RWPE2 (cell line): ENCODE results near the gene RALGAPA2.
A peak's percentile ranks its signal among the peaks of the same experiment; 100 is the strongest.

Source experiments
- ATAC-seq: fragments of 200-7000 bp; cut with Tn5 transposase; 3 replicates; pipeline ENCODE4 v1.9.1; 2021; ENCODE audit warnings: low read depth
- DNase-seq: peaks from one replicate; pipeline ENCODE4 v3.0.0-alpha.2; 2020; ENCODE audit warnings: low spot score
- H3K27ac ChIP-seq: fragments of 450-650 bp; 2 replicates; pipeline ENCODE4 v1.5.1; 2017; ENCODE audit warnings: mild to moderate bottlenecking; ENCODE audit not compliant: poor library complexity, severe bottlenecking
- H3K27me3 ChIP-seq: fragments of 250-450 bp; sonication (Bioruptor Pico); 2 replicates; pipeline ENCODE4 v1.5.1; 2021; ENCODE audit warnings: mild to moderate bottlenecking, moderate library complexity; ENCODE audit not compliant: insufficient read depth, poor library complexity, severe bottlenecking
- H3K36me3 ChIP-seq: fragments of 250-450 bp; sonication (Bioruptor Pico); 2 replicates; pipeline ENCODE4 v1.5.1; 2020; ENCODE audit warnings: low read depth, mild to moderate bottlenecking, moderate library complexity
- H3K4me1 ChIP-seq: fragments of 250-450 bp; sonication (Bioruptor Pico); 2 replicates; pipeline ENCODE4 v1.5.1; 2021; ENCODE audit warnings: mild to moderate bottlenecking, moderate library complexity; ENCODE audit not compliant: insufficient read depth, poor library complexity, severe bottlenecking
- H3K4me3 ChIP-seq: fragments of 250-450 bp; sonication (Bioruptor Pico); 2 replicates; pipeline ENCODE4 v1.5.1; 2021; ENCODE audit warnings: mild to moderate bottlenecking, moderate library complexity; ENCODE audit not compliant: severe bottlenecking
- H3K9me3 ChIP-seq: fragments of 250-450 bp; sonication (Bioruptor Pico); 2 replicates; pipeline ENCODE4 v1.5.1; 2021; ENCODE audit warnings: mild to moderate bottlenecking, moderate library complexity; ENCODE audit not compliant: severe bottlenecking
- TF ChIP-seq, protein P1 (sequence below): fragments of 450-650 bp; IDR thresholded peaks from one replicate; pipeline ENCODE4 v1.5.1; 2017; ENCODE audit warnings: mild to moderate bottlenecking, moderate library complexity; ENCODE audit not compliant: poor library complexity, severe bottlenecking

RALGAPA2 gene

DNA sequence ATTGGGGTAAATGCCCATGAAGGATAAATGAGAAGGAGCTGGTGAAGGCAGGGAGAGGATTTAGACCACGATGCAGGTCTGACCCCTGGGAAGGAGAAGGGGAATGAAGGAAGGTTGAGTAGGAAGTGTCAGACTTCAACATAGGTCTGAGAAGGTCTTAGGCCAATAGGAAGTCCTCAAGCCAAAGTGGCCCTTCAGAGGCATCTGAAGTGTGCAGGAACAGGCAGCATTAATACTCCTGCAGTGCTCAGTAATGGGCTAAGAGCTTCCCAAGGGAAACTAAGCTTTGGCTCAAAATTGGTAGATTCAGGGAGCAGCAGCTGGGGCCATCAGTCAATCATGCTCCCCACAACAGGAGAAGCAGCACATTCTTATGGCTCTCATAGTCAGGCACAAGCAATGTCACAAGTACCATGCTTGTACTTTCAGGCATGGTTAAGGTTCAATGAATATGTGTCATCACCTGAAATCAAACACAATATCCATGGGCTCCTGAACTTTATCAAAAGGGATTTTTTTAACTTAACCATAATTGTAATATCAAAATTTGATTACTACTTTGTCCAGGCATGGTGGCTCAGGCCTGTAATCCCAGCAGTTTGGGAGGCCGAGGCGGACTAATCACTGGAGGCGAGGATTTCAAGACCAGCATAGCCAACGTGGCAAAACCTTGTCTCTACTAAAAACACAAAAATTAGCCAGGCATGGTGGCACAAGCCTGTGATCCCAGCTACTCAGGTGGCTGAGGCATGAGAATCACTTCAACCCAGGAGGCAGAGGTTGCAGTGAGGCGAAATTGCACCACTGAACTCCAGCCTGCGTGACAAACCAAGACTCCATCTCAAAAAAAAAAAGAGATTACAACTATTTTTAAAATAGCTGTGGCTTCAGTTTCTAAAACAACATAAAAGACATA lies 9.9 kb downstream of the RALGAPA2 start:
- TF ChIP-seq, protein P1, sequence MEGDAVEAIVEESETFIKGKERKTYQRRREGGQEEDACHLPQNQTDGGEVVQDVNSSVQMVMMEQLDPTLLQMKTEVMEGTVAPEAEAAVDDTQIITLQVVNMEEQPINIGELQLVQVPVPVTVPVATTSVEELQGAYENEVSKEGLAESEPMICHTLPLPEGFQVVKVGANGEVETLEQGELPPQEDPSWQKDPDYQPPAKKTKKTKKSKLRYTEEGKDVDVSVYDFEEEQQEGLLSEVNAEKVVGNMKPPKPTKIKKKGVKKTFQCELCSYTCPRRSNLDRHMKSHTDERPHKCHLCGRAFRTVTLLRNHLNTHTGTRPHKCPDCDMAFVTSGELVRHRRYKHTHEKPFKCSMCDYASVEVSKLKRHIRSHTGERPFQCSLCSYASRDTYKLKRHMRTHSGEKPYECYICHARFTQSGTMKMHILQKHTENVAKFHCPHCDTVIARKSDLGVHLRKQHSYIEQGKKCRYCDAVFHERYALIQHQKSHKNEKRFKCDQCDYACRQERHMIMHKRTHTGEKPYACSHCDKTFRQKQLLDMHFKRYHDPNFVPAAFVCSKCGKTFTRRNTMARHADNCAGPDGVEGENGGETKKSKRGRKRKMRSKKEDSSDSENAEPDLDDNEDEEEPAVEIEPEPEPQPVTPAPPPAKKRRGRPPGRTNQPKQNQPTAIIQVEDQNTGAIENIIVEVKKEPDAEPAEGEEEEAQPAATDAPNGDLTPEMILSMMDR, result no peak
- peaks cover 5% of the 10 kb centered on the region for H3K4me1 ChIP-seq
- DNase-seq, result no peak
- ATAC-seq, result no peak
- H3K4me3 ChIP-seq, result no peak overlapping the region
- no peaks in the 10 kb centered on the region for H3K27me3 ChIP-seq
- no peak overlapping the region for H3K27ac ChIP-seq
- H3K36me3 ChIP-seq, result no peaks in the 10 kb centered on the region
- no peaks in the 10 kb centered on the region for H3K9me3 ChIP-seq

DNA sequence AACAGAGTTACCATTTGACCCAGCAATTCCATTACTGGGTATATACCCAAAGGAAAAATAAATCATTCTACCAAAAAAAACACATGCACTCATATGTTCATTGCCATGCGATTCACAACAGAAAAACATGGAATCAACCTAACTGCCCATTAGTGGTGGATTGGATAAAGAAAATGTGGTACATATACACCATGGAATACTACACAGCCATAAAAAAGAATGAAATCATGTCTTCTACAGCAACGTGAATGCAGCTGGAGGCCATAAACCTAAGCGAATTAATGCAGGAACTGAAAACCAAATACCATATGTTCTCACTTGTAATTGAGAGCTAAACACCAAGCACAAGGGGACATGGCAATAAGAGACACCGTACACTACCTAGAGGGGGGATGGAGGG lies 12.5 kb downstream of the RALGAPA2 start:
- no peak overlapping the region for H3K27ac ChIP-seq
- TF ChIP-seq, protein P1, result no peak

DNA sequence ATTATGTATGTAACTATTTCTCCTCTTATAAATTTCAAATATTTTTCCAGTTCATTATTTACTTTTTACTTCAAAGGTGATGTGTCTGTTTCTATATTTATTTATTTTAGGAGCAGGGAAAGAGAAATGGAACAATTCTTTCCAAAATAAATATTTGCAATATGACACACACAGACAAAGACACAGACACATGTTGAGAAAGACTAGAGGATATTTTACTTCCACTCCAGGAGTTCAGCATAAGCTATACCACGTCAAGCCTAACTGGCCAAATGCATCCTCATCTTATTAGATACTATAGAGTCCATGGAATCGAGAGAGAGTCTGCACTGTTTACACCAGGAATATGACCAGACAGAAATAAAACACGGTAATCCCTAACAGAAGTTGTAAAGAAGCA lies 13.3 kb downstream of the RALGAPA2 start:
- TF ChIP-seq, protein P1, result no peak
- ATAC-seq (peak; percentile 48; the same call in 1 of the 3 replicates), DNase-seq (no peak)
- no peaks in the 10 kb centered on the region for H3K27me3 ChIP-seq
- H3K9me3 ChIP-seq, result no peaks in the 10 kb centered on the region
- H3K36me3 ChIP-seq, result no peaks in the 10 kb centered on the region
- peaks cover 5% of the 10 kb centered on the region for H3K4me1 ChIP-seq
- no peak overlapping the region for H3K27ac ChIP-seq
- H3K4me3 ChIP-seq, result no peak overlapping the region

More for the DNA sequence above, 12.5 kb downstream of the RALGAPA2 start:
- no peaks in the 10 kb centered on the region for H3K9me3 ChIP-seq
- DNase-seq, result no peak
- no peak for ATAC-seq
- no peaks in the 10 kb centered on the region for H3K36me3 ChIP-seq
- no peak overlapping the region for H3K4me3 ChIP-seq
- H3K4me1 ChIP-seq, result peaks cover 5% of the 10 kb centered on the region
- H3K27me3 ChIP-seq, result no peaks in the 10 kb centered on the region

DNA sequence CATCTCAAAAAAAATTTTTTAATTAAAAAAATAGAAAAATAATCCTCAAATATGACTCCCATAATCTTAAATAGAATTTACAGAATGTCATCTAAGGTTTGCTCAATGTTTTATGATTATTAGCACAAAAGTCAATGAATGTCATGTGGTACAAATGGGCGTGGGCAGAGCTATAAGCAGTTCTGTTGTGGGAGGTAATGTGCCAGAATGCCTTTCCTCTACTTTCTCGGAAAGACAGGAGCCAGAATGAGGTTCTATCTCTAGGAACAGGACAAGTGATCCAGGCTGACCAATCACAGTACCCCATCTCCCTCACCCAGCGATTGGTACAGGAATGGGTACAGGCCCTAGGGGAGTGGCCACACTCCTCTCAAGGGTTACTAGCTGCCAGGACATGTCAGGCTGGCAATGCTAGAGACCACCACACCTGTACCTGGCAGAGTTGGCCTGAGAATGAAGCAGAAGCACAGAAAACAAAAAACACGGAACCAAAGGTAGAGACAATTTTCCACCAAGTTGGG lies 15.1 kb downstream of the RALGAPA2 start:
- peaks cover 5% of the 10 kb centered on the region for H3K4me1 ChIP-seq
- ATAC-seq, result no peak
- no peaks in the 10 kb centered on the region for H3K9me3 ChIP-seq
- TF ChIP-seq, protein P1, result no peak
- no peak for DNase-seq
- H3K4me3 ChIP-seq, result no peak overlapping the region
- H3K27ac ChIP-seq, result no peak overlapping the region
- H3K36me3 ChIP-seq, result no peaks in the 10 kb centered on the region
- no peaks in the 10 kb centered on the region for H3K27me3 ChIP-seq

DNA sequence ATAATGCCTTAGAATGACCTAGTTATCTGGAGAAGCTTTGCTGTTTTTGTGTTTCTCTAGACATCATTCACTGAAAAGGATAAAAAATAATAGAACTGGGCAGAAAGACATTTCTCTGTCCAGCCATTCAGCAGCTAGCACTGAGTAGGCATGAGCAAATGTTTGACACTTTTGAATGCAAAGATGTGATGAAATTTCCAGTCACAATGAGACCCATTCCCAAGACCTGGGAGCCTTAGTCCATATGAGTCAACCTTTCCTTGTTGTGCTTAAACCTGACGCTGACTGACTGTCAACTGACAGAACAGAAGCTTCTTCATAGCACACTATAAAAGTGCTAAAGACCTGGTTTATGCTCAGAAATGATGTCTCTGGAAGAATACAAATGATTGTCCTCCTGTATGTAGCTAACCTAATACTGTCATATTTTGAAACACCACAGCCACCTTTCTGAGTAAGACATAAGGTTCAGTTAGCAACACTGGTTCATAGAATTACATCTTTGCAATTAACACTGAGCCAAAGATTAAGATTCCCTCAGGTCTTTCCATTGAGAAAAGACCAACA lies 17.1 kb downstream of the RALGAPA2 start:
- H3K4me3 ChIP-seq, result no peak overlapping the region

More for the DNA sequence above, 17.1 kb downstream of the RALGAPA2 start:
- TF ChIP-seq, protein P1, result no peak
- ATAC-seq (peak; percentile 46; the same call in 2 of the 3 replicates), DNase-seq (no peak)
- Histone ChIP-seq H3K27me3 (no peaks in the 10 kb centered on the region), H3K9me3 (no peaks in the 10 kb centered on the region), H3K27ac (no peak overlapping the region), H3K36me3 (no peaks in the 10 kb centered on the region), H3K4me1 (peaks cover 5% of the 10 kb centered on the region)
